ENCODE measurements around the gene SLC52A3.

DNA sequence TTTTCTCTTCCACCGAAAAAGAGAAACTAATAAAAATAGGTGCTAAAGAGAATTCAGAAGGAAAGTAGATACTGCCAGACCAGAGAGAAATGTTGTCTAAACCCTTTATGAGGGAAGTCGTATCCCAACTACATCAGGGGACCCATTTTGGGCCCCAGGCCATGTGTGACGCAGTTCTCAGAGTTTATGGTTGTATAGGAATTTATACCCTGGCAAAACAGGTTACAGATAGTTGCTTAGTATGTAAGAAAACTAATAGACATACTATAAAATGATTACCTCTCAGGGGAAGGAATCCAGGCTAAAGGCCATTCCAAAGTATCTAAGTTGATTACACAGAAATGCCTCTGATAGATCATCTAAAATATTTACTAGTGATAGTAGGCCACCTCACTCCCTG lies 28.6 kb upstream of the SLC52A3 start:
- TF ChIP-seq GABPA (IDR thresholded peaks at IDR 0.05 in 1 of 2, conservative IDR thresholded peaks at IDR 0.05 in 1 of 2) (no peak), TAF1 (conservative IDR thresholded peaks at IDR 0.05) (no peak), CTCF (IDR thresholded peaks at IDR 0.05; ENCODE audit: low read depth, low read length, missing input control) (no peak), YY1 (IDR thresholded peaks at IDR 0.05) (no peak), EGR1 (IDR thresholded peaks at IDR 0.05; ENCODE audit: low read depth in 2 of 2) (no peak), RAD21 (IDR thresholded peaks at IDR 0.05) (no peak)
- TF ChIP-seq, protein P1, sequence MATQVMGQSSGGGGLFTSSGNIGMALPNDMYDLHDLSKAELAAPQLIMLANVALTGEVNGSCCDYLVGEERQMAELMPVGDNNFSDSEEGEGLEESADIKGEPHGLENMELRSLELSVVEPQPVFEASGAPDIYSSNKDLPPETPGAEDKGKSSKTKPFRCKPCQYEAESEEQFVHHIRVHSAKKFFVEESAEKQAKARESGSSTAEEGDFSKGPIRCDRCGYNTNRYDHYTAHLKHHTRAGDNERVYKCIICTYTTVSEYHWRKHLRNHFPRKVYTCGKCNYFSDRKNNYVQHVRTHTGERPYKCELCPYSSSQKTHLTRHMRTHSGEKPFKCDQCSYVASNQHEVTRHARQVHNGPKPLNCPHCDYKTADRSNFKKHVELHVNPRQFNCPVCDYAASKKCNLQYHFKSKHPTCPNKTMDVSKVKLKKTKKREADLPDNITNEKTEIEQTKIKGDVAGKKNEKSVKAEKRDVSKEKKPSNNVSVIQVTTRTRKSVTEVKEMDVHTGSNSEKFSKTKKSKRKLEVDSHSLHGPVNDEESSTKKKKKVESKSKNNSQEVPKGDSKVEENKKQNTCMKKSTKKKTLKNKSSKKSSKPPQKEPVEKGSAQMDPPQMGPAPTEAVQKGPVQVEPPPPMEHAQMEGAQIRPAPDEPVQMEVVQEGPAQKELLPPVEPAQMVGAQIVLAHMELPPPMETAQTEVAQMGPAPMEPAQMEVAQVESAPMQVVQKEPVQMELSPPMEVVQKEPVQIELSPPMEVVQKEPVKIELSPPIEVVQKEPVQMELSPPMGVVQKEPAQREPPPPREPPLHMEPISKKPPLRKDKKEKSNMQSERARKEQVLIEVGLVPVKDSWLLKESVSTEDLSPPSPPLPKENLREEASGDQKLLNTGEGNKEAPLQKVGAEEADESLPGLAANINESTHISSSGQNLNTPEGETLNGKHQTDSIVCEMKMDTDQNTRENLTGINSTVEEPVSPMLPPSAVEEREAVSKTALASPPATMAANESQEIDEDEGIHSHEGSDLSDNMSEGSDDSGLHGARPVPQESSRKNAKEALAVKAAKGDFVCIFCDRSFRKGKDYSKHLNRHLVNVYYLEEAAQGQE (IDR thresholded peaks at IDR 0.05), result no peak
- TF ChIP-seq, protein P2, sequence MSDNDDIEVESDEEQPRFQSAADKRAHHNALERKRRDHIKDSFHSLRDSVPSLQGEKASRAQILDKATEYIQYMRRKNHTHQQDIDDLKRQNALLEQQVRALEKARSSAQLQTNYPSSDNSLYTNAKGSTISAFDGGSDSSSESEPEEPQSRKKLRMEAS (IDR thresholded peaks at IDR 0.05), result no peak
- TF ChIP-seq, protein P3, sequence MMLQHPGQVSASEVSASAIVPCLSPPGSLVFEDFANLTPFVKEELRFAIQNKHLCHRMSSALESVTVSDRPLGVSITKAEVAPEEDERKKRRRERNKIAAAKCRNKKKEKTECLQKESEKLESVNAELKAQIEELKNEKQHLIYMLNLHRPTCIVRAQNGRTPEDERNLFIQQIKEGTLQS (IDR thresholded peaks at IDR 0.05), result no peak
